Measurements from ENCODE around the gene ZSCAN30. TPM values are rescaled to one million over a fixed set of nuclear protein-coding genes. Genes with fewer than 3 reads are reported as not detected.

The ZSCAN30 gene
- total and polyA plus RNA-seq, 2 of the 13 experiments (the other 11 are each of a cell fraction or from before 2014, with no cell fraction given) = 7.4 to 7.7 TPM

- TF ChIP-seq, protein P1, sequence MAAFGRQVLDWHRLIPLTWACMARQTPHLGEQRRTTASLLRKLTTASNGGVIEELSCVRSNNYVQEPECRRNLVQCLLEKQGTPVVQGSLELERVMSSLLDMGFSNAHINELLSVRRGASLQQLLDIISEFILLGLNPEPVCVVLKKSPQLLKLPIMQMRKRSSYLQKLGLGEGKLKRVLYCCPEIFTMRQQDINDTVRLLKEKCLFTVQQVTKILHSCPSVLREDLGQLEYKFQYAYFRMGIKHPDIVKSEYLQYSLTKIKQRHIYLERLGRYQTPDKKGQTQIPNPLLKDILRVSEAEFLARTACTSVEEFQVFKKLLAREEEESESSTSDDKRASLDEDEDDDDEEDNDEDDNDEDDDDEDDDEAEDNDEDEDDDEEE (CRISPR knock-in tag; IDR thresholded peaks at IDR 0.05) = no peak; the same call in 1 of the 2 replicates
- TF ChIP-seq ZNF350 (CRISPR knock-in tag; IDR thresholded peaks at IDR 0.05; ENCODE audit: borderline replicate concordance, low read depth) = peak; percentile 74; the same call in 1 of the 2 replicates
- TF ChIP-seq MIER2 (CRISPR knock-in tag; IDR thresholded peaks at IDR 0.05) = peak; percentile 50
- TF ChIP-seq ARID2 (CRISPR knock-in tag; IDR thresholded peaks at IDR 0.05; ENCODE audit: borderline replicate concordance) = peak; percentile 42; the same call in 1 of the 2 replicates
- peak; percentile 47; the same call in 1 of the 2 replicates for TF ChIP-seq TOPORS (CRISPR knock-in tag; IDR thresholded peaks at IDR 0.05)
- peak; percentile 61; the same call in 1 of the 2 replicates for TF ChIP-seq GATA4 (IDR thresholded peaks at IDR 0.05; ENCODE audit: borderline replicate concordance, low read depth)
- no peak for TF ChIP-seq ZNF513 (CRISPR knock-in tag; conservative IDR thresholded peaks at IDR 0.05)
- no peak for TF ChIP-seq KDM4B (CRISPR knock-in tag; IDR thresholded peaks at IDR 0.05)
- TF ChIP-seq ZNF605 (CRISPR knock-in tag; IDR thresholded peaks at IDR 0.05) = peak; percentile 53
- TF ChIP-seq RFXANK (CRISPR knock-in tag; IDR thresholded peaks at IDR 0.05) = 0 out of 2 replicates have a peak, but pooled peaks have one; percentile 70
- TF ChIP-seq XRCC5 (optimal IDR thresholded peaks at IDR 0.05; ENCODE audit: low read length) = peak; percentile 35
- TF ChIP-seq POLR2AphosphoS5 (IDR thresholded peaks at IDR 0.05; ENCODE audit: low read depth, low read length) = peak; percentile 85
- TF ChIP-seq ZNF572 (CRISPR knock-in tag; IDR thresholded peaks at IDR 0.05) = no peak
- no peak; the same call in 1 of the 2 replicates for TF ChIP-seq ZNF362 (CRISPR knock-in tag; IDR thresholded peaks at IDR 0.05; ENCODE audit: borderline replicate concordance)
- TF ChIP-seq TBL1XR1 (IDR thresholded peaks at IDR 0.05; ENCODE audit: borderline replicate concordance, low read length, partially characterized antibody) = no peak
- no peak for TF ChIP-seq ZC3H13 (CRISPR knock-in tag; IDR thresholded peaks at IDR 0.05)
- no peak for TF ChIP-seq ARNTL (CRISPR knock-in tag; IDR thresholded peaks at IDR 0.05)
- TF ChIP-seq, protein P2, sequence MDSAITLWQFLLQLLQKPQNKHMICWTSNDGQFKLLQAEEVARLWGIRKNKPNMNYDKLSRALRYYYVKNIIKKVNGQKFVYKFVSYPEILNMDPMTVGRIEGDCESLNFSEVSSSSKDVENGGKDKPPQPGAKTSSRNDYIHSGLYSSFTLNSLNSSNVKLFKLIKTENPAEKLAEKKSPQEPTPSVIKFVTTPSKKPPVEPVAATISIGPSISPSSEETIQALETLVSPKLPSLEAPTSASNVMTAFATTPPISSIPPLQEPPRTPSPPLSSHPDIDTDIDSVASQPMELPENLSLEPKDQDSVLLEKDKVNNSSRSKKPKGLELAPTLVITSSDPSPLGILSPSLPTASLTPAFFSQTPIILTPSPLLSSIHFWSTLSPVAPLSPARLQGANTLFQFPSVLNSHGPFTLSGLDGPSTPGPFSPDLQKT (CRISPR knock-in tag; IDR thresholded peaks at IDR 0.05; ENCODE audit: borderline replicate concordance) = no peak
- peak; percentile 57; the same call in 1 of the 2 replicates for TF ChIP-seq ZNF331 (CRISPR knock-in tag; IDR thresholded peaks at IDR 0.05)
- TF ChIP-seq ZNF33A (CRISPR knock-in tag; IDR thresholded peaks at IDR 0.05; ENCODE audit: borderline replicate concordance) = no peak
- no peak for TF ChIP-seq ZNF775 (CRISPR knock-in tag; IDR thresholded peaks at IDR 0.05; ENCODE audit: borderline replicate concordance)
- TF ChIP-seq ERF (CRISPR knock-in tag; IDR thresholded peaks at IDR 0.05) = no peak
- TF ChIP-seq, protein P3, sequence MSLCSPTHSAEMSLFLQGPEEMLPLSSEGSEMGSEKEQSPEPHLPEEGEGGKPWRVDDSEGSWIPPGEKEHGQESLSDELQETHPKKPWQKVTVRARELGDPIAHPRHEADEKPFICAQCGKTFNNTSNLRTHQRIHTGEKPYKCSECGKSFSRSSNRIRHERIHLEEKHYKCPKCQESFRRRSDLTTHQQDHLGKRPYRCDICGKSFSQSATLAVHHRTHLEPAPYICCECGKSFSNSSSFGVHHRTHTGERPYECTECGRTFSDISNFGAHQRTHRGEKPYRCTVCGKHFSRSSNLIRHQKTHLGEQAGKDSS (CRISPR knock-in tag; IDR thresholded peaks at IDR 0.05; ENCODE audit: borderline replicate concordance, low read depth) = no peak; the same call in 1 of the 2 replicates
These were observed 49.2 kb downstream of the ZSCAN30 start, which contains the start of gene ZNF397 (continued) for GRCh38 chr18:35240664-35241447.

Measured in HepG2 (cell line).